NCI-H2107 (cell line): ENCODE results near the gene CAPN1.
A peak's percentile ranks its signal among the peaks of the same experiment; 100 is the strongest.

Source experiments
- DNase-seq: peaks from one replicate; lab custom pipeline; 2025; lab: John Stamatoyannopoulos, UW

The CAPN1 gene

DNA sequence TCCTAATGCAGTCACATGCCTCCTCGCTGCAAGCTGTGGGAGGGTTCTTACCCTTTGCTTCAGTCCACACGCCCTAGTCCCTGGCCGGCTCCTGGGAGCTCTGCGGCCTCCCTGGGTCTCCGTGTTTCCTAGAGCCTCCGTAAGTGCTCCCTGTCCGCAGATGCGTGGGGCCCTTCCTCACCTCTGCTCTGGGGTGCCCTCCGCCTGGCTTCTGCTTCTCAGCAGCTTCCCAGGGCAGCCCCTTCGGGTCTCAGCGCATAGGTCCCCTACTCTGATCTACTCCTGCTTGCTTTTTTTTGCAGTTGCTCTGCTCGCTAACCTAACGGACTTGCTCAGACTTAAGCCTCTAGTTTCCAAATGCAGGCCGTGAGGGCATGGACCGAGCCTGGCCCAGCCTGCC lies 22.4 kb downstream of the CAPN1 start:
- no peak for DNase-seq

DNA sequence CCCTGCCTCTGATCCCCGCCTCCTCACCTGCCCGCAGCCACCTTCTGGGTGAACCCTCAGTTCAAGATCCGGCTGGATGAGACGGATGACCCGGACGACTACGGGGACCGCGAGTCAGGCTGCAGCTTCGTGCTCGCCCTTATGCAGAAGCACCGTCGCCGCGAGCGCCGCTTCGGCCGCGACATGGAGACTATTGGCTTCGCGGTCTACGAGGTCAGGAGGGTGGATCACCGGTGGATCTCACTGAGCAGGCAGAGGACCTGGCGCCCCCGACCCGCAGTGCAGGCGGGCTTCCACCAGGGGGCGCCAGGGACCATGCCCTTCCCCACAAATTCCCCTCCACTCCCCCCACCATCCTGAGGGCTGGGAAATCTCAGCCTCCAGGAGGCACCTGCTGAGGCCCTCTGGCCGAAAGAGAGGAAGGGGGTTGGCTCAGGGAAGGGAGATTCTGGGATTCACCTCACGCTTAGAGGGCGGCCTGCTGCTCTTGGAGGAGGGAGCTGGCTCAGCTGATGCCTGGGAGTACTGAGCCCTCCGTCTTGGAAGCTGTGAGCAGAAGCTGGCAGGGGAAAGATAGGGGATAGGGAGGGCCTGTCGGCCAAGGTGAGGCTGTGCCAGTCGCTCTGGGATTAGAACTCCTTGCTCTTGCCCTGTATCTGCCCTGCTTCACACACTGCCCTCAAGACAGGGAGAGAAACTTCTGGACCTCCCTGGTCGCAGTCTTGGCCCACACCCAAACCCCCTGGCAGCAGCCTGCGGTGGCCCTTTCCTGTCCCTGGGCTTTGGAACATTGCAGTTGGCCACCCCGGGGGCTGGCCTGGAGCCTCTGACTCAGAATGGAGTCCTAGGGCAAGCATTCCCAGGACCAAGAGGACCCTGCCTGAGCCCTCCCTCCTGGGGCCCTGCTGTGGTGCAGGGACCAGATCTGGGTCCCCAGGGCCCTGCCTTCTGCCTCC lies 23.2 kb downstream of the CAPN1 start:
- DNase-seq, result no peak

DNA sequence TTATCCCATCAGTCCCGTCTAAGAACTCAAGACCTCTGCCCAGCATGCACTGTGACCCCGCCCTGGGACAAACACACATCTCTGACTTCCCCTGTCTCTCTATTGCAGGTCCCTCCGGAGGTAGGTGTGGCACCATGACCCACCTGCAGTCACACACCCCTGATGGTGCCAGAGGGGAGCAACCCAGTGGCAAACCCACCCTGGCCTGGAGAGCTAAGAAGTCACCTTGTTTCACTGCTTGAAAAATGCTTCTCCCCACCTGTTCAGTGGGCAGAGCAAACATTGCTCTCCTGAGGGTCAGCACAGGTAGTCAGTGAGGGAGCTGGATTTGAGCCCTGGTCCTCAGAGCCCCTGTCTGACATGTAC lies 23.9 kb downstream of the CAPN1 start:
- DNase-seq, result no peak

DNA sequence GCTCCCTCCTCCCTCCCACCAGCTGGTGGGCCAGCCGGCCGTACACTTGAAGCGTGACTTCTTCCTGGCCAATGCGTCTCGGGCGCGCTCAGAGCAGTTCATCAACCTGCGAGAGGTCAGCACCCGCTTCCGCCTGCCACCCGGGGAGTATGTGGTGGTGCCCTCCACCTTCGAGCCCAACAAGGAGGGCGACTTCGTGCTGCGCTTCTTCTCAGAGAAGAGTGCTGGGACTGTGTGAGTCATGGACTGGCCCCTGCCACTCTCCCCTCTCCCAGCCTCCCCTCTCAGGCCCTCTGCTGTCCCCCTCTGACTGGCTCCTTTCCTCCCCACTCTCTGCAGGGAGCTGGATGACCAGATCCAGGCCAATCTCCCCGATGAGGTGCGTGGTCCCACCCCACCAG lies 24.7 kb downstream of the CAPN1 start:
- no peak for DNase-seq

DNA sequence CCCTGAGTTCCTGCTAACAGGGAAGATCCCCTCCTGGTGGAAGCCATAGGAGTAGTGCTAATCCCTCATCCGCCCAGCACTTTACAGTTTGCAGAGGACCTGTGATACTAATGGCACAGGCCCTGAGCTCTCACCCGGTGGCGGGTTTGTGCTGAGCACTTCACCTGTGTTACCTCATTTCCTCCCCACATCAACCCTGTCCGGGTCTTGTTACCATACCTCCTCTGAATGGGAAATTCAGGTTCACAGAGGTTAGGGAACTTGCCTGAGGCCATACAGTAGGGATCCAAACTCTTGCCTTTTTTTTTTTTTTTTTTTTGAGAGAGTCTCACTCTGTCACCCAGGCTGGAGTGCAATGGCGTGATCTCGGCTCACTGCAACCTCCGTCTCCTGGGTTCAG lies 25.2 kb downstream of the CAPN1 start:
- DNase-seq, result no peak

DNA sequence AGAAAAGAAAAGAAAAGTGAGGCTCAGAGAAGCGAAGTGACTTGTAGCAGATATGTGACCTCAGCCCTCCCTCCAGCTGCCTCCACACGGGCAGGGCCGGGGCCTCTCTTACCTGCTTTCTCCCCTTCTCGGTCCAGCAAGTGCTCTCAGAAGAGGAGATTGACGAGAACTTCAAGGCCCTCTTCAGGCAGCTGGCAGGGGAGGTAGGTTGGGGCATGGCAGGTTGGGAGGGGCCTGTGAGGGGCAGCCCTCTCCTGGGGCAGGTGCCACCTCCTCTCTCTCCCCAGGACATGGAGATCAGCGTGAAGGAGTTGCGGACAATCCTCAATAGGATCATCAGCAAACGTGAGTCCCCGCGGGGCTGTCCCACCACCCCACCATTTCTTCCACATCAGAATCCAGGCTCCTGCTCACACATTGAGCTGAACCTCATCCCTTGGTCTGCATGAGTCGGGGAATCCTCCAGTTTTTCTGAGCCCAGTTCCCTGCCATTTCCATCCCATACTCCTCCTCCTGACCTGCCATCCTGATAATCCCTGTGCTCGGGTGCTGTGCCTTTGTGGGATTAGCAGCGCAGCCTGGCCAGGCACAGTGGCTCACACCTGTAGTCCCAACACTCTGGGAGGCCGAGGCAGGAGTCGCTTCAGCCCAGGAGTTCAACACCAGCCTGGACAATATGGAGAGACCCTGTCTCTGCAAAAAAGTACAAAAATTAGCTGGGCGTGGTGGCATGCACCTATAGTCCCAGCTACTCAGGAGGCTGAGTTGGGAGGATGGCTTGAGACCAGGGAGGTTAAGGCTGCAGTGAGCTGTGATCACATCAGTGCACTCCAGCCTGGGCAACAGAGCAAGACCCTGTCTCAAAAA lies 26.4 kb downstream of the CAPN1 start:
- DNase-seq, result no peak

DNA sequence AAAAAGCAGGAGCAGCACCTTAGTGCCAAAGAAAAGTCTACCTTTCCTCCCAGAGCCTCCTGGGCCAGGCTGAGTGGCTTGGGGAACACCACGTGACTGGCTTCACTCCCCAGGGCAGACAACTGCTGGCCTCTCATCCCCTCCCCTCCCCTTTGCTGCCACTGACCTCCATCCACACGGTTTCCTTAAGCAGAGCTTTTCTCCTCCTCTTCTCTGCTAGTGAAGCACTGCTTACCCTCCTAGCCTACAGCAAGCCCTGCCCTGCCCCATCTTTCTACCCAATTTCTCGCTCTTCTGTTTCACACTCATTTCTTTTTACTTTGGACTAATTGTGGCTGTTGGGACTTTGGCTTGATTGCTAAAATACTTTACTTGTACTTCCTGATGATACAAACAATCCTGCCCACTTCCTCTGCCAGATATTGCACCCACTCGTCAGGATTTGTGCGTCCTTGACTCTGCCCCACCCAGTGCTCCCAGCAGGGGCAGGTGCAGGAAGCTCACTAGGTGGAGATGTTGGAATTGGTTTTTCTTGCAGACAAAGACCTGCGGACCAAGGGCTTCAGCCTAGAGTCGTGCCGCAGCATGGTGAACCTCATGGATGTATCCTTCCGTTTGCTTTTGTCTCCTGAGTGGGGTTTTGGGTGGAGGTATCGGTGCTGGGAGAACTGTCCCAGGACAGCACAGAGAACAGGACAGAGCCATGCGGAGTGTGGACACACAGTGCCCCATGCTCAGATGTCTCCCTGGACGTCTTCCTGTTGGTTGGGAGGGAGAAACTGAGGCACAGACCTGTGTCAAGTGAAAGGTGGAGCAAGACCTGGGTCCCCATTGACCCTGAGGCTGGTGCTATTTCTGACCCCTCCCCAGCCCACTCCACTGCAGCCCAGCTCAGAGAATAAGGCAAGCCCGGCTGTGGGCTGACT lies 27.3 kb downstream of the CAPN1 start:
- DNase-seq, result no peak

DNA sequence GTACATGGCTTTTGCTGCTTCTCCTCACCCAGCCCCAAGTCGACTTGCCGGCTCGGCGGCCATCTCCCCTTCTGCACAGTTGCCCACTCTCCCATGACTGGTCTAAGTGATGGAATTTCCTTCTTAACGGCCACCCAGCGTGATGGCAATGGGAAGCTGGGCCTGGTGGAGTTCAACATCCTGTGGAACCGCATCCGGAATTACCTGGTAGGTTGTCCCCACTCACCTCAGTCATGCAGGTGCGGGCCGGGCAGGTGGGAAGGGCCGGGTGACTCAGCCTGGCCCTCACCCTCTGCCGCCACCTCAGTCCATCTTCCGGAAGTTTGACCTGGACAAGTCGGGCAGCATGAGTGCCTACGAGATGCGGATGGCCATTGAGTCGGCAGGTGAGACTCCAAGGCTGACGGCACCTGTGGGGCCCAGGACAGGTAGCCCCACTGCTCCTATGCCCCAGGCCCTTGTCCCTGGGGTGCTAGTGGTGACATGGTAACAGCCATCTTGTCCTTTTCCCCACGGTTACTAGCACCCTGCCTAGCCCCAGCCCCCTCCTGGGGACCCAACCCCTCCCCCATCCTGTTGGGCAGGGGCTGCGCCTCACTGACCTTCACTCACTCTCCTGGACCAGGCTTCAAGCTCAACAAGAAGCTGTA lies 28.1 kb downstream of the CAPN1 start:
- no peak for DNase-seq

DNA sequence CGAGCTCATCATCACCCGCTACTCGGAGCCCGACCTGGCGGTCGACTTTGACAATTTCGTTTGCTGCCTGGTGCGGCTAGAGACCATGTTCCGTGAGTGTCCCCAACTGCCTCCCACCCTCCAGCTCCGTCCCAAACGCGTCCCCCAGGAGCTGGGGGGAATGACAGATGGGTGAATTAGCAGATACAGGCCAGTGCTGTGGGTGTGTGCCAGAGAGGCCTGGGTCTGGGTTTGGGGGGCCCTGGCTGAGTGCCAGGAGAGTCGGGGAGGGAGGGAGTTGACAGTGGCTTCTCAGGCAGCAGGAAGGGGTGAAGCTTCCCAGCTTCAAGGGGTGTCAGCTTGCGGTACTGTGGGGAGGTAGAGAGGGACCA lies 28.6 kb downstream of the CAPN1 start:
- no peak for DNase-seq

DNA sequence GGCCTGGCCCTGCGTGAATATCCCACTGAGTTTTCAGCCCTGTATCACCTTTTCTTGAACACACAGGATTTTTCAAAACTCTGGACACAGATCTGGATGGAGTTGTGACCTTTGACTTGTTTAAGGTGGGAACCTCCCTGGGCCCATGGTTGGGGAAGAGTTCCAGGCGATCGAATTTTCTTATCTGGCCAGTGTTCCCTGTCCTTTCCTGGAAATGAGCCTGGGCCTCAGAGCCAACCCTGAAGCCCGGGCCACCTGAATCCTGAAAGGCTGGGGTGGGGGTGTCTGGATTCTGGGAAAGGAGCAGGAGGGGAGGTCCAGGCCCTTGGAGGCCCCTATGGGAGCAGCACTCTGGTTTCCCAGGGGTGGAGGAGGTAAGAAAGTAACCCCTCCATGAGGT lies 29.0 kb downstream of the CAPN1 start:
- no peak for DNase-seq

DNA sequence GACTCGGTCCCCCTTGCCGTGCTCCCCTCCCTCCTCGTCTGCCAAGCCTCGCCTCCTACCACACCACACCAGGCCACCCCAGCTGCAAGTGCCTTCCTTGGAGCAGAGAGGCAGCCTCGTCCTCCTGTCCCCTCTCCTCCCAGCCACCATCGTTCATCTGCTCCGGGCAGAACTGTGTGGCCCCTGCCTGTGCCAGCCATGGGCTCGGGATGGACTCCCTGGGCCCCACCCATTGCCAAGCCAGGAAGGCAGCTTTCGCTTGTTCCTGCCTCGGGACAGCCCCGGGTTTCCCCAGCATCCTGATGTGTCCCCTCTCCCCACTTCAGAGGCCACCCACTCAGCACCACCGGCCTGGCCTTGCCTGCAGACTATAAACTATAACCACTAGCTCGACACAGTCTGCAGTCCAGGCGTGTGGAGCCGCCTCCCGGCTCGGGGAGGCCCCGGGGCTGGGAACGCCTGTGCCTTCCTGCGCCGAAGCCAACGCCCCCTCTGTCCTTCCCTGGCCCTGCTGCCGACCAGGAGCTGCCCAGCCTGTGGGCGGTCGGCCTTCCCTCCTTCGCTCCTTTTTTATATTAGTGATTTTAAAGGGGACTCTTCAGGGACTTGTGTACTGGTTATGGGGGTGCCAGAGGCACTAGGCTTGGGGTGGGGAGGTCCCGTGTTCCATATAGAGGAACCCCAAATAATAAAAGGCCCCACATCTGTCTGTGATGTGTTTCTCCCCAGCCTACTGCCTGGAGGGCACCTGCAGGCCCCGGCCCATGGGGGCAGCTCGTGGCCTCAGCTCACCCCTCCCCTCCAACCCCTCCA lies 29.8 kb downstream of the CAPN1 start:
- DNase-seq, result no peak

DNA sequence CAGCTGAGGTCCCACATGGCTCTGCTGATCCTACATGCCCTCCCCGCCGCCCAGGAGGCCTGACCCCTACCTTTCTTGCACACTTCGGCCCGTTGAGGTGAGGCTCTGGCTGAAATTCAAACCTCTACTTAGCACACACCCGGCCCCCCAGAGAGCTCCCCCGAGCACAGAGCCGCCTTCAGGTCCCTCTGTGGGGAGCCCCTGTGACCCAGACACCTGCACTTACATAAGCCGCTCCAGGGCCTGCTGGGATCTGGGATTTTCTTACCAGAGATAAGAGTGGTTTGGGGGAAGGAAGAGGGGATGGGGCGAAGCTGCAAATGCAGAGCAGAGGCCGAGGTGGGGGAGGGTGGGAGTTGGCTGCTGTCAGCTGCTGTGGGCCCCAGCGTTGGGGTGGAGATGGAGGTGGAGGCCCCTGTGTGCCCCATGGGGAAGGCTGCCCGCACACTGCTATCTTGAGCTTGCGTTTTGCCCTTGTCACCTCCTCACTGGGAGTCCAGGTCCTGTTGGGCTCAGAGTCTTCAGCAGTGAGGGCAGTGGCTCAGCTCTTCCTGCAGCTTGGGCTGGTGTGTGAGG lies 30.6 kb downstream of the CAPN1 start:
- peak; percentile 24 for DNase-seq

DNA sequence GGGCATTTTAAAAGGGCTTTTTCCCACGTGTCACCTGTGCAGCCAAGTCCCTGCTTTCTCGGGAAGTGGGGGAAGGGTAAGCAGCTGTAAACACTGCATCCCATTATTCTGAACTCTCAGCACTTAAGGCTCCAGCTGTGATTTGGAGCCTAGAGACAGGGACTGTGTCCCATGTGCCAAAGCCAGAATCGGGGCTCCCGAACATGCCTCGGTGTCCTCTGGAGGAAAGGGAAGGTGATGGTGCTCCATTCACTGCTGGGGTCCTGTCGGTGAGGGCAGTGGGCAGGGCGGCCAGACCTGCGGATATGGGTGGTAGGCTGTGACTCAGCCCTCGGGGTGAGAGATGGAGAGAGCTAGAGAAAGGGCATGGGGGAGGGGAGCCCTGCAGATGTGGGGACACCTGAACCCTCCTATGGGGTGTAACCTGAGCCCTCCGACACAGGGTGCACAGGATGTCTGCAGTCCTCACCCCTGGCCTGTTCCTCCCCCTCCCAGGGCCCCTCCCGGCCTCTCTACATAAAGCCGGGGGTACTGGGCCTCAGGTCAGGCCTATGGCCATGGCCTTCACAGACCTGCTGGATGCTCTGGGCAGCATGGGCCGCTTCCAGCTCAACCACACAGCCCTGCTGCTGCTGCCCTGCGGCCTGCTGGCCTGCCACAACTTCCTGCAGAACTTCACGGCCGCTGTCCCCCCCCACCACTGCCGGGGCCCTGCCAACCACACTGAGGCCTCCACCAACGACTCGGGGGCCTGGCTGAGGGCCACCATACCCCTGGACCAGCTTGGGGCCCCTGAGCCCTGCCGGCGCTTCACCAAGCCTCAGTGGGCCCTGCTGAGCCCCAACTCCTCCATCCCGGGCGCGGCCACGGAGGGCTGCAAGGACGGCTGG lies 31.8 kb downstream of the CAPN1 start:
- DNase-seq, result peak; percentile 59

DNA sequence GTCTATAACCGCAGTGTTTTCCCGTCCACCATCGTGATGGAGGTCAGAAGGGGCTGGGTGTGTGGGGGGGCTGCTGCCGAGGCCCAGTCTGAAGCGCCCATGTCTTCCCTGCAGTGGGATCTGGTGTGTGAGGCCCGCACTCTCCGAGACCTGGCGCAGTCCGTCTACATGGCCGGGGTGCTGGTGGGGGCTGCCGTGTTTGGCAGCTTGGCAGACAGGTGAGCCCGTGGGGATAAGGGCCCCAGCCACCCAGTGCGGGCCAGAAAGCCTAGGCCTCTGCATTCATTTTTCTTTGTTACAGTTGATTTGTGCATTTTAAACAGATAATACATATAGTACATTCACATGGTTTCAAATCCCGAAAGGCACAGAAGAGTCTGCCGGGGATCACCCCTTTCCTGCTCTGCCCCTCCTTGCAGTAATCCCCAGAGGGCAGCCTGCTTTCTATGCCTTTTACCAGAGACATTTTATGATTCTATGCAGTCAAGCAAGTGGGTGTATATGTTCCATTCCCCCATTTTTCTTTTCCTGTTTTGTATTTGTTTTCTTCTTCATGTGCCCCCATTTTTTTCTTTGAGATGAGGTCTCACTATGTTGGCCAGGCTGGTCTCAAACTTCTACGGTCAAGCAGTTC lies 32.6 kb downstream of the CAPN1 start:
- DNase-seq, result no peak

DNA sequence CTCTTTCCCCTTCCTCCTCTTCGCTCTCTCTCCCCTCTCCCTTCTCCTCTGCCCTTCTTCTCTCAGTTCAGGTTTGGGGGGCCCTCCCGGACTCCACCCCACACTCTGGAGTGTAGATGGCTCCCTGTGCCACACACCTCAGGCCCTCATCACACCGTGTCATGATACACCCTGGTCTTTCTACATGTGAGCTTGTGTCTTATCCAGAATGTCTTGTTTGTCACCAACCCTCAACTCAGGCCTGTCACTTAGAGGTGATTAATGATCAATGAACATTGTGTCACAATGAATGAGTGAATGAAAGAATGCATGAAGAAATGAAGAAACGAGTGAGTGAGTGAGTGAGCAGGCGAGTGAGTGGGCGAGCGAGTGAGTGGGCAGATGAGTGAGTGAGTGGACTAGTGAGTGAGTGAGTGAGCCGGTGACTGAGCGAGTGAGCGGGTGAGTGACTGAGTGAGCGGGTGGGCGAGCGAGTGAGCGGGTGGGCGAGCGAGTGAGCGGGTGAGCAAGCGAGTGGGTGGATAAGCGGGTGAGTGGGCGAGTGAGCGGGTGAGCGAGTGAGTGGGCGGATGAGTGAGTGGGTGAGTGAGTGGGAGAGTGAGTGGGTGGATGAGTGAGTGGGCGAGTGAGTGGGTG lies 33.8 kb downstream of the CAPN1 start:
- DNase-seq, result no peak

DNA sequence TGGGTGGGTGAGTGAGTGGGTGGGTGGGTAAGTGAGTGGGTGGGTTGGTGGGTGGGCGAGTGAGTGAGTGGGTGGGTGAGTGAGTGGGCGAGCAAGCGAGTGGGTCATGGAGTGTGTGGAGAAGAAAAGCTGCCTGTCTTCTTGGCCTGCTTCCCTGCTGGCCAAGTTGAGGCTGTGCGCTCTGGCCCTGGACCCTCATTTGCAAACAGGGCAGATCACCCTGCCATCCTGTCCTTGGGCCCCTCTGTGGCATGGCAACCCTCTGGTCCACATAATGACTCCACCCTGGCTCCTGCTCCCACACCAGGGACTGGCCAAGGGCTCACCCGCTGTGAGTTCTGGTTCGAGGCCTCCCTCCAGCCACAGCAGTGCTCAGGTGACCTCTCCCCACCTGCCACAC lies 35.1 kb downstream of the CAPN1 start:
- no peak for DNase-seq

DNA sequence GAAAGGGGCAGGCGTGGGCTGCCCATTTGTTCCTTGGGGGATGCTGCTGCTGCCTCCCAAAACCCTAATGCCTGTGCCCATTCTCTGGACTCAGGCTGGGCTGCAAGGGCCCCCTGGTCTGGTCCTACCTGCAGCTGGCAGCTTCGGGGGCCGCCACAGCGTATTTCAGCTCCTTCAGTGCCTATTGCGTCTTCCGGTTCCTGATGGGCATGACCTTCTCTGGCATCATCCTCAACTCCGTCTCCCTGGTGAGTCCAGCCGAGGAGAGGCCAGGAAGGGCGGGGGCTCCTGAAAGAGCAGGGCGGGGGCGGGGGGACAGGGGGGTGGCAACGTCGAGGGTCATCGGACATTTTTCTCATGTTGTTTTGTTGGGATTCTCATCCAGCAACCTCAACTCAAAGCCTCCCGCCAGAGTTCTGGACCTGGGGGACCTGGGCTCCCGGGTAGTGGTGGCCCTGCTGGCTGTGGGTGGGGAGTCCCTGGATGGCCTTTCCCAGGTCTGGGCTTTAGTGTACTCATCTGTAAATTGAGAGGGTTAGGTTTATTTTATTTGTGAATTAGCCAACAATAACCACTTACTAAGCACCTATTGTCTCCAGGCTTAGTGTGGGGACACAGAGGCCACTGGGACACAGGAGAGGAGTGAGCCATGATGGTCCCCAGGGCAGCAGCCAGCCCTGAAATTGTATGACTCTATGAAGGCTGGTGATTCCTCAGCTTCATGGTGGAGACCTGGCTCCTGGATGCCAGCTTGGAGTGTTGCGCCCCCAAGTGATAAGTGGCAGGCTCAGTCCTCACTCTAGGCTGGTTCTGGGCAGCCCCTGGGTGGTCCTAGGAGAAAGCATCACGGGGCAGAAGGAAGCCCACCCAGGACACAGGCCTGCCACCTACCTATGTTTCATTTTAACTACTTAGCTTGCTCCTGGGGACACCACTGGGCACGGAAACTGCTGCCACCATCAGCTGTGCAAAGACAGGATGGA lies 36.0 kb downstream of the CAPN1 start:
- DNase-seq, result no peak
